ENCODE results near the gene LPAR2. TPM values are rescaled to one million over a fixed set of nuclear protein-coding genes. Genes with fewer than 3 reads are reported as not detected.

LPAR2 gene
- total RNA-seq, 4 donors from 2014 or later, result 16.5 to 31.6 (median 28.2) TPM

- 69 to 71% methylated on average over 8 to 13 of the region's 13 CpGs for WGBS, 2 donors
- no peak for TF ChIP-seq POLR2A (IDR thresholded peaks at IDR 0.05)
- no peak for TF ChIP-seq CTCF (IDR thresholded peaks at IDR 0.05)
- no peak for DNase-seq (ENCODE audit: low spot score in 2 of 2)
- intact Hi-C loops (cut with DNase I; ENCODE audit: low total_unique reads), result no loop called here
- H3K4me3 ChIP-seq (ENCODE audit: low read depth, poor library complexity, severe bottlenecking), result no peak overlapping the region
These were observed 23.1 kb upstream of the LPAR2 start for GRCh38 chr19:19651076-19651475.

- WGBS, 2 donors, result 90% methylated on average over 9 of the region's 9 CpGs
- TF ChIP-seq CTCF (IDR thresholded peaks at IDR 0.05) (no peak), POLR2A (IDR thresholded peaks at IDR 0.05) (no peak)
- no peak overlapping the region for H3K4me3 ChIP-seq (ENCODE audit: low read depth, poor library complexity, severe bottlenecking)
- DNase-seq (ENCODE audit: low spot score in 2 of 2), result no peak
- intact Hi-C loops (cut with DNase I; ENCODE audit: low total_unique reads), result no loop called here
These were observed 22.3 kb upstream of the LPAR2 start for GRCh38 chr19:19650331-19650730.

GRCh38 chr19:19649580-19649995, 21.6 kb upstream of the LPAR2 start:
- WGBS, 2 donors, result 91 to 92% methylated on average over 11 to 22 of the region's 22 CpGs
- TF ChIP-seq POLR2A (IDR thresholded peaks at IDR 0.05) (no peak), CTCF (IDR thresholded peaks at IDR 0.05) (no peak)
- no peak overlapping the region for H3K4me3 ChIP-seq (ENCODE audit: low read depth, poor library complexity, severe bottlenecking)
- intact Hi-C loops (cut with DNase I; ENCODE audit: low total_unique reads), result no loop called here
- no peak for DNase-seq (ENCODE audit: low spot score in 2 of 2)

- intact Hi-C loops (cut with DNase I; ENCODE audit: low total_unique reads), result no loop called here
These were observed 21.1 kb upstream of the LPAR2 start for GRCh38 chr19:19649155-19649554.

GRCh38 chr19:19647037-19647835, 19.2 kb upstream of the LPAR2 start:
- intact Hi-C loops (cut with DNase I; ENCODE audit: low total_unique reads), result loop anchor here (2.0 kb wide), 1 partner anchor 114 kb away; no protein-coding TSS in a partner anchor

More at GRCh38 chr19:19649155-19649554, 21.1 kb upstream of the LPAR2 start:
- H3K4me3 ChIP-seq (ENCODE audit: low read depth, poor library complexity, severe bottlenecking), result no peak overlapping the region
- TF ChIP-seq POLR2A (IDR thresholded peaks at IDR 0.05) (no peak), CTCF (IDR thresholded peaks at IDR 0.05) (no peak)
- WGBS, 2 donors, result 85 to 92% methylated on average over 6 of the region's 6 CpGs
- DNase-seq (ENCODE audit: low spot score in 2 of 2), result no peak

More at GRCh38 chr19:19647037-19647835, 19.2 kb upstream of the LPAR2 start:
- H3K4me3 ChIP-seq (ENCODE audit: low read depth, poor library complexity, severe bottlenecking), result no peak overlapping the region
- TF ChIP-seq POLR2A (IDR thresholded peaks at IDR 0.05) (no peak), CTCF (IDR thresholded peaks at IDR 0.05) (no peak)
- 90 to 93% methylated on average over 21 to 28 of the region's 29 CpGs for WGBS, 2 donors
- no peak for DNase-seq (ENCODE audit: low spot score in 2 of 2)
